Left renal cortex interstitium (tissue), 4 donors: ENCODE results near the gene C1R. TPM values are rescaled to one million over a fixed set of nuclear protein-coding genes. Genes with fewer than 3 reads are reported as not detected.

Experiments
- DNase-seq, 4 donors: peaks; one replicate each; pipeline ENCODE4 v3.0.0-alpha.2; 2013; ENCODE audit warnings: low read depth in 4 of 4, low spot score in 2 of 4, missing footprints in 1 of 4
- polyA plus RNA-seq, 4 donors: library from polyadenylated mRNA; unstranded; fragments of 120-200 nt; gene quantifications; one replicate each; pipeline ENCODE4 v1.2.1, GENCODE V29; 2013; ENCODE audit not compliant: insufficient read length in 4 of 4

Gene C1R
- polyA plus RNA-seq, 4 donors: 33.6 to 63.4 (median 45.5) TPM

DNA sequence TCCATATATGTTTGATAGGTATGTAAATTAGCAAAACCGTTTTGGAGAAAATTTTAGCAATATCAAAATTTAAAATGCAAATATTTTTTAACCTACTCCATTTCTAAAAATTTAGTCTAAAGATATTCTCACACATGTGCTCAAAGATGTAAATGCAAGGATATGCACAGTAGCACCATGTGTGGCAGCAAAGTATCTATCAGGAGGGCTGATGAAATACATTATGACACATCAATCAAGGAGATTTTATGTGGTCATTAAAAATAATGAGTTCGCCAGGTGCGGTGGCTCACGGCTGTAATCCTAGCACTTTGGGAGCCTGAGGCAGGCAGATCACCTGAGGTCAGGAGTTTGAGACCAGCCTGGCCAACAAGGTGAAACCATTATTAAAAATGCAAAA, 8.0 kb upstream of the C1R start:
- no peak for DNase-seq

DNA sequence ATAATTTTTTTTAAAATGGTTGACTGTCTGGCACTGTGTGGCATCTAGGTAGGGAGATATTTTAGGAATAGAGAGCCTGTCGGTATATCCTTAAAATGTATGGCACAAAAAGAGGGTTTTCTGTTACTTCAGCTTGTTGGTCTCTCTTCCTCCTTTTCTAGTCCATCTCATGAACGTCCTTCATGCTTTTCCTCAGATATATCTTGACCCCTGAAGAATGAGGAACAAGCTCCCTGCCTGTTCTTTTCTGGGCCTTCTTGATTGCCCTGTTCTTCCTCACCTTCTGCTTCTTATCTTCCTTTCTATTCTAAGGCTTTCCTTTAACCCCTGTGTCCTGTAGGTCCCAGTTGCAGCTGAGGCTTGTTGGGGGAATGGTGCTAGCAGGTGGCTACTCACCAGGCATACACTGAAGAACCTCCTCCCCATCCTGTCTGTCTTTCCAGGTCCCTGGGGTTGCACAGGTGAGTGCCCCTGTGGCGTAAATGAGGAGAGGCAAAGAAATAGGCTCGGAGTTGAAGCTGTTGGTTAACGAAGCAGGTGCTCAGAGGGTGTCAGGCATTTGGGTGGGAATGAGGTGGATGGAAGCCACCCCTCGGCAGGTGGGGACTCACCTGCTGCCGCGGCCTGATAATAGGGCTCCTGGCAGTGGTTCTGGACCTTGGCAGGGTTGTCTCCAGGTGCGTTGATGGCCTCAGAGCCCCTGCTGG, 7.2 kb upstream of the C1R start:
- no peak for DNase-seq

DNA sequence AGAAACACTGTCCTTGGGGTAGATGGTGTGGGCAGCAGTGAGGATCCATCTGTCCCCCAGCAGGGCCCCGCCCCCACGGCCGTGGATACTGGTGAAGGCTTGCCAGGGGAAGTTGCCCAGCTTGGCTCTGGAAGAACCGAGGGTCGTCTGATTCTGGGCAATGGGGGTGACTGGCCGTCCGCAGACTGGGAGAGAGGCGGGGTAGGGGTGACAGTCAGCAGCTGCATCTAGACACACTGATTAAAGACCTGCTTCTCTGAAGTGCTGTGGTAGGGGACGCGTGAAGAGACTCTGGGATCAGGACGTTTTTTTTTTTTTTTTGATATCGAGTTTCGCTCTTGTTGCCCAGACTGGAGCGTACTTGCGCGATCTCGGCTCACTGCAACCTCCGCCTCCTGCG, 4.7 kb upstream of the C1R start:
- DNase-seq: no peak

DNA sequence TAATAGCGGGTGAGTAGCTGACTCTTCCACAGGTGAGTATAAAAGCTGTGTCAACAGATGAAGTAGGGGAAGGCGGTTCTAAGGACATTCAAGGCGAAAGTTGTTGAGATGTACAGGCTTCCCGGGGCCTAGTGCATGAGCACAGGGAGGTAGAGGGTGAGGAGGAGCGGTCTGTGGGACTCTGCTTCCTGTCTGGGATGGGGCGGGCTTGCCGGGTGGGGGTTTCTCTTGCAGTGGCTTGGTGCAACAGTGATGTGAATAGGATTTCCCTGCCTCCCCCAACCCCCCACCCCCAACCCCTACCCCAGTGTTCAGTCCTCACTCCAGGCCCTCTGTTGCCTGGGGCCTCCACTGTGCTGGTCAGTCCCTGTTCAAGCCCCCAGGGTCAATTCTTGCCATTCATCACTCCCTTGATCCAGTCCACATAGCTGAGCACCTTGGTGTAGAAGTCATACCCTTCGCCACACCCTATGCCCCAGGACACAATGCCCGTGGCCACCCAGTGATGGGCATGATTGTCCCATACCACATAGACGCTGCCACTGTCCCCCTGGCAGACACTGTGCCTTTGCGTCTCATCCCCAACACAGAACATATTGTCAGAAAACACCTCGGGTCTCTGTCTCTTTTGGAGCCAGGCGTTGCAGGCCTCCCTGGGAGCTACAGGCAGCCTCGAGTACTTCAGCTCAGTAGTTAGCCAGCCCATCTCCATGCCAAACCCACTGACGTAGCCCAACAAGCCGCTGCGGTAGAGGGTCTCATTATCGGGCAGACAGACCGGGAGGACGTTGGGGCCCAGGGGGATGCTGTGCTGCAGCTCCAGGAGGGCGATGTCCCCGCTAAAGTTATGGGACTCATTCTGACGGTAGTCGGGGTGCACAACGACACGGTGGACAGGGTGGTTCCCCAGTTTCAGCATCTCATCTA, 4.0 kb upstream of the C1R start:
- DNase-seq: no peak

DNA sequence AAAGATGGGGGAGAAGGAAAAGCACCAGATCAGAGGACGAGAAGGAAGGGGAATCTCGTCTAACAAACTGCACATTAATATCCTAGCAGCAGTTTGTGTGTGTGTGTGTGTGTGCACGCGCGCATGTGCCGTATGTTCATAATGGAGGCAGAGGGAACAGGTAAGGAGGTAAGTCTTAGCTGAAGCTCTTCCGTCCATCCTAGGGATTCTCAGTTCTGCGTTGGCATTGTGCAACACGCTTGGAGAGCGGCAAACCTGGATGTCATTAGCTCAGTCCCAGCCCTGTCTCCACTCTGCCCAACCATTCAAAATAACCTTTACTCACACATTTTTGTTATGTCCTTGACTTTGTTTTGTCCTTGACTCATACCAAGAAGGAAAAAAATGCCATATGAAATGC, 1.6 kb upstream of the C1R start:
- no peak for DNase-seq

DNA sequence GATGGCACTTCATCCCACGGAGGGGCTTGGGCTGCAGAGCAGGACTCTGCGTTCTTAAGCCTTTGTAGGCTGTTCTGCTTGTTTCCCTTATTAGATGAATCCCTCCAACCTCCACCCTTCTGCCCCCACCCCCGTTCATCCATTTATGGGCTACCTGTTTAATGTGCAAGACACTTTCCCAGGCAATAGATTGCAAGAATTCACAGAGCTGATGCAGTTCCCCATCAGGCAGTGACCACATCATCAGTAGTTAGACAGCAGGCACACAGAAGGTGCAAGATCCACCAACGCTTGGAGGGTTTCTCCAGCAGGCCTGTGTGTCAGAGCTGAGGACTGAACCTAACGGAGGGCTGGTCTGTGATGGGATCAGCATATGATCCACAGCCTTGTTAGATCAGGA, 1.2 kb upstream of the C1R start:
- no peak for DNase-seq

DNA sequence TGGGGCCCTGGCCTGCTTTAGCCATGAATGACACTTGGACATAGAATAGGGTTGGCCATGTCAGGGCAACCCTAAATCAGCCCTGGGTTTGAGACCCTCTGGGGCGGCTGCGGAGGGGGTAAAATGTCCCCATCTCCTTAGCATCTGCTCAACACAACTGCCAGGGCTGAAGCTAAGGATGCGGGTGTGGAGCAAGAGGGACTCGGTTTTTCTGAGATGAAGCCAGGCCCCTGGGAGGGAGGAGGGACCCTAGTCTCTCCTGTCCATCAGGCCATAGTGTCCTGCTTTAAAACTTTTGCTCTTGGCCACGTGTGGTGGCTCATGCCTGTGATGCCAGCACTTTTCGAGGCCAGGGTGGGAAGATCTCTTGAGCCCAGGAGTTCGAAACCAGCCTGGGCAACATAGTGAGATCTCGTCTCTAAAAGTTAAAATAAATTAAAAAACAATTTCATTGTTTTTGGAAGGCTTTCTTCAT, 778 bp upstream of the C1R start:
- DNase-seq: no peak

DNA sequence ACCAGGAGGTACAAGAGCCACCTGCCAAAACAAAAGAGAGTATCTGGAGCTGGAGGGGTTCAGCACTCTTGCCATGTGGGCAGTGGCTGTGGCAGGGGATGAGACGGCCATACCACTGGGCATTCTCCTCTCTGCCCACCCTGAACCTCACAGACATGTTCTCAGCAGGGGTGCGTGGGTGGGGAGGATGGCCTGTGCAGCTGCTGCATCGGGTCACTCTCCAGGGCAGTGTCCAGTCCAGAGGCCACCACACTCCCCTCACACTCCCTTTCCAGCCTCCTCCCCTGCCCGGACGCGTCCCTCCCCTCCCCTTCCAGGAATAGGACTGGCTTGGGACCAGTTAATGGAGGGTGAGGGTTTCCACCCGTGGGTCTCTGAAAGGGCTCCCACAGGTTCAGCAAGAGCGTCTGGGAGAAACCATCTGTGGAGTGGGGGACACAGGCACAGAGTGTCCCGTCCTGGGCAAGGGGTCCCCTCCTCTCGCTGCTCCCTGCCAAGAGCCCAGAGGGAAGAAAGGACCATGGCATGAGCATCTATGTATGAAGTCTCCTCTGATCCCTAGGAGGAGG, 501 bp downstream of the C1R start:
- DNase-seq: no peak

DNA sequence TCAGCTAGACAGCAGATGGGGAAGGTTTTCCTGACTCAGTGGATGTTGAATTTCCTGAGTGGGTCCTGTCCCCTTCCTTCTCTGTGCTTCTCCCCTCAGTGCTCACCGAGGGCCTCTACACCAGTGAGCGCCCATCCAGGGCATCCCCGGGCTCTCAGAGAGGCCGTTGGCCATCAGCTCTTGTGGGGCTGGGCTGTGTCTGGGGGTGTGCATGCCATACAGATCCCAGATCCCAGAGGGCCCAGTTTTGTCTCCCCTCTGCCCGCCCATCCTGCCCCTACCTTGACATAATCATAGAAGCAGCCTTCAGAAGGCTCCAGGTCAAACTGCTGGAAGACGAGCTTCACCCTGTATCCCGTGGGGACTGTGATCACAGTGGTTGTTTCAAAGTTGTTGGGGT, 1.1 kb downstream of the C1R start:
- no peak for DNase-seq

DNA sequence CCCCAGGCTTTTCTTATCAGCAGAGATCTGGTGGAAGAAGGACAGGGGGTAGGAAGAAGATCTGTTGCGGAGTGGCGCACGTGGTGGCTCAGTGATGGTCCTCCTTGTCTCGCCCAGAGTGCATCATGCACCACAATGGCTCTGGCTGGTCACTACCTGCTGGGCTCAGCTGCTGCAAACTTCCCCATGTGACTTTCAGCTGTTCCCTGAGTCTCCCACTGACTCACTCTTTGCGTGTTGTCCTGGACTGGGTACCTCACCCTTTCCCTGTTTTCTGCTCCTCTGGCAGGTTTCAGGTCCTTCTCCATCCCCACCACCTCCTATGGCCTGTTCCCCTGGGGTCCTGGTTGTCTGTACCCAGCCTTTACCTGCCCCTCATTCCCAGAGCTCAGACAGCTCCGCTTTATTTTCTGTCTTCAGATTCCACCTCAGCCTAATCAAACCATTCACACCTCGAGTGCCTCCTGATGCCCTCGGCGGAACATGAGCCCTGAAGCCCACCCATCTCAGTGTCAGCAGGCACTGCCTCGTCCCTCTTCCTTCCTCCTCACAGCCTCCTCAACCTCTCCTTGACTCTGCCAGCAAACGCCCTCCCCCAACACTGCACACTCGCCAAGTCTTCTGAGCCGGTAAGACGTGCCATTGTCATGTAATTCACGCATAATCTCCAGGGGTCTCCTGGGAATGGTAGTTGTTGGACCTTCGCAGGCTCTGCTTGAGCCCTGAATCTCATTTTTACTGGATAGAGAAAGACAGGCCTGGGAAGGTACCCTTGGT, 1.8 kb downstream of the C1R start:
- no peak for DNase-seq

DNA sequence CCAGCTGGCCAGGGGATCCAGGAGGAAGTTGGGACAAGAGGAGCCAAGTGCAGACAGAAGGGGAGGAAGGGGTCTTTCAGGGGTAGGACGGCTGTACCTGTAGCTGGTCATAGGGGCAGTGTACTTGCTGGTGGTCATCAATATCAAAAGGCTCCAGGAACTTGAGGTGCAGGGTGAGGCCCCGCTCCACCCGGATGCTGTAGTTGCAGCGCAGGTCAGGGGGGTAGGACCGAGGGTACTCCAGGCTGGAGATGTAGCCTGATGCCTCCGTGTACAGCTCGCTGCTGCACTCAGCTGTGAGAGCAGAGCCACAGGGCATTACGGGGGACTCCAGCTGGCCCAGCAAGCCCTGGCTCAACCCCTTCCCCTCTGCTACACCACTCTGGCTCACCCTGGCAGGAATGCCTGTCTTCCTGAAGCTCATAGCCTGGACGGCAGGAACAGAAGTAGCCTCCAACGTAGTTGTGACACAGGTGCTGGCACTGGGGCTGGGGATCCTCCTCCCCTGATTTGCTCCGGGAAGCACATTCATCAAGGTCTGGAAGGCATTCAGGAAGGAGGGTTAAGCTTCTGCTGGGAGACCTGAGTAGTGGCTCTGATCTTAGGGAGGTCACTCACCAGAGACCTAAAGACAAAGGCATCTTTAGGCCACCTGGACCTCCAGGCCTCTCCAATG, 2.9 kb downstream of the C1R start:
- no peak for DNase-seq

DNA sequence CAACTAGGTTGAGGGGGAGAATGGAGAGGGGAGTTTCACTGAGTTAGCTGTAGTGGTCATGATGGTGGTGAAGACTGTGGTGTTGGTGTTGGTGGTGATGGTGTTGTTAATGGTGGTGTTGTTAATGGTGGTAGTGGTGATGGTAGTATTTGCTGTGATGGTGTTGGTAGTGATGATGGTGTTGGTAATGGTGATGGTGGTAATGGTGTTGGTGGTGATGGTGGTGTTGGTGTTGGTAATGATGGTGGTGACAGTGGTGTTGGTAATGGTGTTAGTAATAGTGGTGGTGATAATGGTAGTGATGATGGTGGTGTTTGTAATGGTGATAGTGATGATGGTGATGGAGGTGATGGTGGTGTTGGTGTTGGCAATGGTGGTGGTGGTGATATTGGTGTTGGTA, 9.1 kb downstream of the C1R start:
- DNase-seq: no peak

DNA sequence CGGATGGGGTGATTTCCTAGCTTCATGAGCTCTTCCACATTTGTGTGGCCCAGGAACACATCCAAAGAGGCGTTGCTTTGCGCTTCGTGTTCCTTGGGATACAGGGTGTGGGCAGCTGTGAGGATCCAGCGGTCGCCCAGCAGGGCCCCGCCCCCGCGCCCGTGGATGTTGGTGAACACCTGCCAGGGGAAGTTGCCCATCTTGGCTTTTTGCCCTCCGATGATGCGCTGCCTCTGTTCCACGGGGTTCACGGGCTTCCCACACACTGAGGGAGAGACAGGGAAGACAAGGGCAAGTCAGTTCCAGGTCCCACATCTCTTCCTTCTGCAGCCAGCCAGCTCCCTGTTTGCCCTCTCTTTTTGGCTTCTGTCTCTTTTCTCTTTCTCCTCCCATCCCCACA, 11.2 kb downstream of the C1R start:
- no peak for DNase-seq

DNA sequence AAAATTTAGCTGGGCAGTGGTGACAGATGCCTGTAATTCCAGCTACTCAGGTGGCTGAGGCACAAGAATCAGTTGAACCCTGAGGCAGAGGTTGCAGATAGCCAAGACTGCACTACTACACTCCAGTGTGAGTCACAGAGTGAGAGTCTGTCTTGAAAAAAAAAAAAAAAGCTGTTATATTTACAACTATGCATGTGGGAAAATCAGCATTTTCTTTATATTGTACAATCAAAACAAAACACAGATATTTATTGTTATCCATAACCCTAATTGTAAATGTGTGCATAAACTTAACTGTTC, 12.5 kb downstream of the C1R start:
- DNase-seq: no peak

DNA sequence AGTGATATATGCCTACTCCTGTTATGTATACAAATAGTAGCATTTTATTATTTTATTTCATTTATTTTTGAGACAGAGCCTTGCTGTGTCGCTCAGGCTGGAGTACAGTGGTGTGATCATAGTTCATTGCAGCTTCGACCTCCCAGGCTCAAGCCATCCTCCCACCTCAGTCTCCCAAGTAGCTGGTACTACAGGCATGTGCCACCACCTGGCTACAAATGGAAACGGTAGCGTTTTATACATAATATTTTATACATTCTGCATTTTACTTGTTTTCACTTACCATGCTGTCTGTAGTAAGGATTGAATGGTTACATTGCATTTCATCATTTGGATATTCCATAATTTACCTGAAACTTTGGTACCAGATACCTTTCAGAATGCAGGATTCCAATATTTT, 14.1 kb downstream of the C1R start:
- DNase-seq: no peak

DNA sequence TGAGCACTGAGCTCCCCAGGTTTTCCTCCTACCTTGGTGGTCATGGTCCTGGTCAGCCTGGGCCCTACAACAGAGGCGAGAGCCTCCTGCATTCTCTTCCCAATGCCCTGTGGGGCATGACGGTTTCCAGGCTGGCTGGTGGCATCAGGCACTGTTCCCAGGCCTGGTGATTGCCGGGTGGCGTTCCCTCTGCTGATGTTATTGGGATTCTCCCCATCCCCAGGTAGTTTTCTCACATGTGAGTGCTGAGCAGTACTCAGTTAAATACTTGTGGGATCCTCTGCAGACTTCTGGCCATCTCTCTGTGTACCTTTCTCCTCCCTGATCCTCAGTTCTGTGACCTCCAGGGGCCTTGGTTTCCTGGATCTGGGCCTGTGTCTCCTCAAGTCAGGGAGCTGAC, 15.8 kb downstream of the C1R start:
- no peak for DNase-seq

DNA sequence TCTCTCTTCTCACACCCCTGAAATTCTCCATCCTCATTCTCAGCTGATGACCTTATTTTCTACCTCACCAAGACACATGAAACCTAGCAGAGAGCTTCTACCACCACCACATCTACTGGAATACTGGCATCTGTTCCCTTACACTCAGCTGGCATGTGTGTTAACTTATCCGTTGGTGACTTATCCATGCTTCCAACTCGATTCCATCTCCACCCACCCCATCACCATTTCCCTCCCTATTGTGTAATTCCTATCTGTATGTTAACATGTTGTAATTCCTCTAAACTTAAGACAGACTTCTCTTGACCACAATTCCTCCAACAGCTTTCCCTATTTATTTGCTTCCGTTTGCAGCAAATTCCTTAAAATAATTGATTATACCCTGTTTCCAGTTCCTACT, 16.3 kb downstream of the C1R start:
- DNase-seq: no peak

DNA sequence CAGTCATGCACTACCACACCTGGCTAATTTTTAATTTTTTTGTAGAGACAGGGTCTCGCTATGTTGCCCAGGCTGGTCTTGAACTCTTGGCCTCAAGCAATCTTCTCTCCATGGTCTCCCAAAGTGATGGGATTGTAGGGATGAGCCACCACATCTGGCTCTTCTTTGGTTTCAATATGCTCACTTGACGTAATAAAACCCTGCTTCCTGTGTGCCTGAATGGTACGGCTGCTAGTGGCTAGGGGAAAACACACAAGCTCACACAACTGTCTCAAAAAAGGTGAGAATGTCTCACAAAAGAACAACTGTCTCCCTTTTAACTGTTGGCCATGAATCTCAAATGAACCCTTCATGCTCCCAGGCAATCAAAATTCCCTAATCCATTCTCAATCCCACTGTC, 16.7 kb downstream of the C1R start:
- DNase-seq: no peak

DNA sequence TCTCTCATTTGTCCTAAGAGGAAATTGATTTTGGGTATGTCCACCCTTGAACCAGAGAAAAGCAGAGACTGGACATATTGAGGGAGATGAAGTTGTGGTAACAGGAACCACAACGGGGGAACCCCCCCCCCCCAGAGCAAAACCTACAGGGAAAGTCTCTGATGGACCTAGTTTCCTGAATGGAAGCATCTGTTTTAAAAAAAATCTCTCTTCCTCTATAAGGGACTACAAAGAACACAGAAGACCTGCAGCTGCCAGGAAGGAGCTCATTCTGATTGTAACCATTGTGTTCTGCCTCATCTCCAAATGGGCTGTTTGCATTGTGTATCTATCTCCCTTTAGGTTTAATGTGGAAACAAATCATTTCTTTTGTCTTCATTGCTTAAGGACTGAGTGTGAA, 18.3 kb downstream of the C1R start:
- no peak for DNase-seq

DNA sequence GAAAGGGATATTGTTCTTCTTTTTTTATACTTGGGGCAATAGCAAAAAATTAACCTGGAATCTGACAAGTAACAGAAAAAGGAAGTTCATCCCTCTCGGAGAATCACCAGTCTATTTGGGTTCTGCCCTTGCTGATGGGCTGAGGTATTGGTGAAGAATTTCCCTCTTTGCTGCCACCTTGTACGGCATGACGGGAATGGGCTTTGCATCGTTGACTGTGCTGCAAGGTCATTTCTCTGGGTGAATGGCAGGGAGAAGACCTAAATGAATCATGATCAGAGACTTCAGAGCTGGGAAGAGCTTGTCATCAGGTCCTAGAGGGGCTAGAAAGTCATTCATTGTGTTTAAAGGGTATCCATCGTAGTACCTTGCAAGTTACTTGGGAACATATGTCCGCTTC, 19.7 kb downstream of the C1R start:
- DNase-seq: no peak

DNA sequence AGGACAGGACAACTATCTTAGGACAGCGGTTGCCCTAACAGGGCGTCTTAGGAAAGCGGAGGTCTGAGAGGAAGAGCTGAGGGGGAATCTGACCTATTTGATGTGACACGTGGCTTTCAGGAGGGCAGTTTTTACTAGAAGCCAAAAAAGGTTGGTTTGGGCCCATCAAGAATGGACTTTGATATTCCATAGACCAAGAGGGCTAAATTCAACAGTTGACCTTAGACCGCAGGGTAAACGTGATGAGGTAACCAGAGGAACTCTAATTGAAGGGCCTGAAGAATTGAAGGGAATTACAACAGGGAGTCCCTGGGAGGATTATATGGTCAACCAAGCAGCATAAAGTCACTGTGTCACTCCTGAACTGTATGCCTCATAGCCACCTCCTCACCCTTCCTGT, 20.2 kb downstream of the C1R start:
- DNase-seq: no peak
